ENCODE measurements around the gene UCP2.
"Not testable (repeated sequence)": the region's sequence is repeated elsewhere in the genome, so short reads cannot be mapped to it uniquely, and the experiment has no call there.

The UCP2 gene

DNA sequence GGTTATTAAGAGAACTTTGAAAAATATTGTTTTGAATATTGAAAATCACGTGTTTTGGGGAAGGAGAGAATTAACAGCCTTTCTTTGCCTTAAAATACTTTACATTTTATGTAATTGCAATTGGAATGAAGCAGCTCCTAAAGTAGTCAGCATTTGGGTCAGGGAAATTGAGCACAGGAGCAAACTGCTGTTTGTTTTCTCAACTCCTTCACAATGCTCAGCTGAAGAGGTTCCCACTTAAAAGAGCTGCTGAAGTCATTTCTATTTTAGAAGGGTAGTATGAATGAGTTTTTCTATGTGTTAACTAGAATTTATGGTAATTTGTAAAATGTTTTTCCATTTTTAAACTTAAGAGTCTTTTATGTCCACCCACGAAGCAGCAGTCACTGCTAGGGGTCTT is 8.1 kb upstream of the UCP2 start:
- no peaks in the 10 kb centered on the region for H3K36me3 ChIP-seq (ENCODE audit: control insufficient read depth, insufficient read depth, low read length)
- H3K27me3 ChIP-seq (ENCODE audit: control insufficient read depth, insufficient read depth, low read length): no peaks in the 10 kb centered on the region
- no peaks in the 10 kb centered on the region for H3K9me3 ChIP-seq (ENCODE audit: control insufficient read depth, insufficient read depth, low read length)
- no CpG with 5 or more reads among the region's 2 CpGs for WGBS (ENCODE audit: insufficient coverage, insufficient read length)
- no peak overlapping the region for H3K27ac ChIP-seq (ENCODE audit: low read length)
- H3K4me1 ChIP-seq (ENCODE audit: control insufficient read depth, insufficient read depth, low read length): peaks cover 2% of the 10 kb centered on the region; the same call in 1 of the 2 replicates
- H3K4me3 ChIP-seq (ENCODE audit: low read length): no peak overlapping the region
- no peak for DNase-seq (ENCODE audit: low read depth, low spot score)

DNA sequence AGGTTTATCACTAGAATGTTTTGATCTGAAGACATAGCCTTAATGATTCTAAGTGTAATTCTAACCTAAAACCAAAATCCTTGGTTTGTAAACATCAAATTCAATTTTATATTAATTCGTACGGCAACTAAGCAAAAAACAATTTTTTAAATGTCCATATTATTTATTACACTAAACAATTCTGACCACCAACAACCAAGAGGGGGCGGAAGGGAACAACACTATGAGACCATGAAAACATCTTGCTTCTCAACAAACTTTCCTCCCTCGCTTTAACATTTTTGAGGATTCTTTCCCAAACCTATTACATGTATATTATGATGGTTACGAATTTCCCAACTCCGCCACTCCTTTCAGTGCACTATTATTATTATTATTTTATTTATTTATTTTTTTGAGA is 6.5 kb upstream of the UCP2 start:
- Histone ChIP-seq H3K9me3 (ENCODE audit: control insufficient read depth, insufficient read depth, low read length) (no peaks in the 10 kb centered on the region), H3K4me3 (ENCODE audit: low read length) (no peak overlapping the region), H3K27ac (ENCODE audit: low read length) (no peak overlapping the region), H3K27me3 (ENCODE audit: control insufficient read depth, insufficient read depth, low read length) (no peaks in the 10 kb centered on the region), H3K36me3 (ENCODE audit: control insufficient read depth, insufficient read depth, low read length) (no peaks in the 10 kb centered on the region), H3K4me1 (ENCODE audit: control insufficient read depth, insufficient read depth, low read length) (peaks cover 2% of the 10 kb centered on the region; the same call in 1 of the 2 replicates)
- DNase-seq (ENCODE audit: low read depth, low spot score): no peak
- WGBS (ENCODE audit: insufficient coverage, insufficient read length): 100% methylated on average over 2 of the region's 6 CpGs

DNA sequence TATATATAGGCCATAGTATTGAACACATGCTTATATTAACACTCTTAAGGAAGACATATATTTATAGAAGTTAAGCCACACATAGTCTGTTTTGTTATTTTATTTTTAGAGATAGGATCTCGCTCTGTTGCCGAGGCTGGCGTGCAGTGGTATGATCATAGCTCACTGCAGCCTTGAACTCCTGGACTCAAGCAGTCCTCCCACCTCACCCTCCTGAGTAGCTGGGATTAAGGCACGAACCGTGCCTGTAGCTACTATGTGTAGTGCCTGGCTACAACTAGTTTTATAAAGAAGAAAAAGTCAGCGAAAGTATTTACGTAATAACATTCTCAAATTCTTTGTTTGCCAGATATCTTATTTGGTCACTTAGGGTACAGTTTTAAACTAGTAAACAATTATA is 5.6 kb upstream of the UCP2 start:
- H3K27me3 ChIP-seq (ENCODE audit: control insufficient read depth, insufficient read depth, low read length): no peaks in the 10 kb centered on the region

DNA sequence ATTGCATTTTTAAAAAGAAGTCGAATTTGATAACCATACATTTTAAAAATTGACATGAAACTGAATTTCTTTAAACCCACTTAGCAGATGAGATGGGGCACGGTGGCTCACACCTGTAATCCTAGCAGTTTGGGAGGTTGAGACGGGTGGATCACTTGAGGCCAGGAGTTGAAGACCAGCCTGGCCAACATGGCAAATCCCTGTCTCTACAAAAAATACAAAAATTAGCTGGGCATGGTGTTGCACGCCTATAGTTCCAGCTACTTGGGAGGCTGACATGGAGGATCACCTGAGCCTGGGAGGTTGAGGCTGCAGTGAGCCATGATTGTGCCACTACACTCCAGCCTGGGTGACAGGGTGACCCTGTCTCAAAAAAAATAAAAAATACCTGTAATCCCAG is 3.0 kb upstream of the UCP2 start:
- H3K27me3 ChIP-seq (ENCODE audit: control insufficient read depth, insufficient read depth, low read length); DNase-seq (ENCODE audit: low read depth, low spot score); H3K4me3 ChIP-seq (ENCODE audit: low read length); H3K9me3 ChIP-seq (ENCODE audit: control insufficient read depth, insufficient read depth, low read length); H3K27ac ChIP-seq (ENCODE audit: low read length); H3K36me3 ChIP-seq (ENCODE audit: control insufficient read depth, insufficient read depth, low read length); H3K4me1 ChIP-seq (ENCODE audit: control insufficient read depth, insufficient read depth, low read length): not testable (repeated sequence)
- WGBS (ENCODE audit: insufficient coverage, insufficient read length): no CpG with 5 or more reads among the region's 4 CpGs

More for the DNA sequence above, 5.6 kb upstream of the UCP2 start:
- peaks cover 2% of the 10 kb centered on the region; the same call in 1 of the 2 replicates for H3K4me1 ChIP-seq (ENCODE audit: control insufficient read depth, insufficient read depth, low read length)
- no peaks in the 10 kb centered on the region for H3K9me3 ChIP-seq (ENCODE audit: control insufficient read depth, insufficient read depth, low read length)
- H3K4me3 ChIP-seq (ENCODE audit: low read length): no peak overlapping the region
- DNase-seq (ENCODE audit: low read depth, low spot score): no peak
- H3K36me3 ChIP-seq (ENCODE audit: control insufficient read depth, insufficient read depth, low read length): no peaks in the 10 kb centered on the region
- no peak overlapping the region for H3K27ac ChIP-seq (ENCODE audit: low read length)
- no CpG with 5 or more reads among the region's 7 CpGs for WGBS (ENCODE audit: insufficient coverage, insufficient read length)

DNA sequence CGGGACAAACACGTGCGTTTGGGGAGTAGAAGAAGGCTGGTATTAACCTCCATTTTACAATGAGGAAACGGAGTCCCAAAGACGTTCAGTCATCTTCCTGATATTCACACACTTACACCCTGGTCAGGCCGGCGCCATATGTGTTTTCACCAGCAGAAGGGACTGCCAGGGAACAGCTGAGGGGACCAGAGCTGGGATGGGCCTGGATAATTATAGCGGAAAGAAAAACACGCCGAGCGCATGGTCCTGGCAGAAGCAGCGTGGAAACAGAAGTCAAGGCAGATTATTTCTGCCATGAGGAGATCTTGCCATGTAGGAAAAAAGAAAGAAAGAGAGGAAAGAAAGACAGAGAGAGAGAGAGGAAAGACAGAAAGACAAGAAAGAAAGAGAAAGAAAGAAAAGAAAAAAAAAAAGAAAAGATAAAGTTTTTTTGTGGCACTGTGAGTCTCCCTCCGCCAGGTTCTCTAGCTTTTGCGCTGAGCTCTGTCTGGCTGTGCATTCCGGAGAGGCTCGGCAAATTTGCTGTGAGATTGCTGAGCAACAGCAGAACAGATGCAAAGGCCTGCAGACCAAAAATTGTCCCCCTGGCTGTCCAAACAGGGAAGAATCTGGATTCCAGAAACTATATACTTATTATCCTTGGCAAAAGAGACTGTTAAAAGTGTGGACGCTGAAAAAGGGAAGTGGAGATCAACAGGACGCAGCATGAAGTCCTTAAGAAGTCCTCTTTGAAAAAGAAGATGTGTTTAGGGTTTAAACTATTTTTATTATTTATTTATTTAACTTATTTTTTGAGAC is 1.3 kb upstream of the UCP2 start:
- no CpG with 5 or more reads among the region's 18 CpGs for WGBS (ENCODE audit: insufficient coverage, insufficient read length)
- Histone ChIP-seq H3K27me3 (ENCODE audit: control insufficient read depth, insufficient read depth, low read length) (no peaks in the 10 kb centered on the region), H3K4me3 (ENCODE audit: low read length) (no peak overlapping the region), H3K27ac (ENCODE audit: low read length) (no peak overlapping the region), H3K9me3 (ENCODE audit: control insufficient read depth, insufficient read depth, low read length) (no peaks in the 10 kb centered on the region), H3K36me3 (ENCODE audit: control insufficient read depth, insufficient read depth, low read length) (peaks cover 6% of the 10 kb centered on the region; the same call in 1 of the 2 replicates), H3K4me1 (ENCODE audit: control insufficient read depth, insufficient read depth, low read length) (peaks cover 4% of the 10 kb centered on the region; the same call in 1 of the 2 replicates)
- no peak for DNase-seq (ENCODE audit: low read depth, low spot score)

- no peaks in the 10 kb centered on the region for H3K27me3 ChIP-seq (ENCODE audit: control insufficient read depth, insufficient read depth, low read length)
- H3K4me1 ChIP-seq (ENCODE audit: control insufficient read depth, insufficient read depth, low read length): peaks cover 4% of the 10 kb centered on the region; the same call in 1 of the 2 replicates
- peaks cover 11% of the 10 kb centered on the region for H3K36me3 ChIP-seq (ENCODE audit: control insufficient read depth, insufficient read depth, low read length)
- no peaks in the 10 kb centered on the region for H3K9me3 ChIP-seq (ENCODE audit: control insufficient read depth, insufficient read depth, low read length)
- no peak overlapping the region for H3K27ac ChIP-seq (ENCODE audit: low read length)
- no CpG with 5 or more reads among the region's 56 CpGs for WGBS (ENCODE audit: insufficient coverage, insufficient read length)
- peak overlapping the region; percentile 56; the same call in 1 of the 2 replicates for H3K4me3 ChIP-seq (ENCODE audit: low read length)
- DNase-seq (ENCODE audit: low read depth, low spot score): peak; percentile 82
These were observed 522 bp upstream of the UCP2 start for GRCh38 chr11:73982990-73983740.

DNA sequence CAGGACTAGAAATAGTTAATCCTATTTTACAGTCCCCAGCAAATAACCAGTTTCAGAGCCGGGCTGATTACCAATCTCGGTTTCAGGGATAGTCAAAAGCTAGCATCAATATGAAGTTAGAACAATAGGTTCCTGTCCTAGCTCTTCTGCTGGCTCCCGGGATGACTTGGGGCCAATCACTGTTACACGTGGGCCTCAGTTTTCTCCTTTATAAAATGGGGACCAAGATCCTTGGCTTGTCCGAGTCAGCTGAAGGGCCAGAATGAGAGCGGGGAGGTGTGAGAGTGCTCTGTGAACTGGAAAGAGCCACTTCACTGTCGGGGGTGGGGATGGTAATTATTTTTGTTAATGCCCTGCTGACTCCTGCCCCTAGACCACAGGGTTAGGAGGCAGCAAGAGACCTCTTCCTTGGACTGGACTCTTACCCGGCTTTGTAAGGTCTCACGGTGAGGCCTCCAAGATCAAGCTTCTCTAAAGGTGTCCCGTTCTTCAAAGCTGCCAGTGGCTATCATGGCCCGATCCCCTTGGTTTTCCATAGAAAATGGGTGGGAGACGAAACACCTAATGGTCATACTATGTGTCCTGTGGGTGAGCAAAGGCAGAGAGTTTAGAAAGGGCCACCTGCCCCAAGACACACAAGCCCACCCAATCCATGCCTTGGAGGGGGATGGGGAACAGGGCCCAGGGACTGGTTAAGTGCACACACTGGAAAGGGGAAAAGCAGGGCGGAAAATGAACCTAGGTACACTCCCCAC is 1.4 kb downstream of the UCP2 start:
- WGBS (ENCODE audit: insufficient coverage, insufficient read length): no CpG with 5 or more reads among the region's 13 CpGs

GRCh38 chr11:73980001-73980961 is 2.4 kb downstream of the UCP2 start:
- WGBS (ENCODE audit: insufficient coverage, insufficient read length): no CpG with 5 or more reads among the region's 6 CpGs
- Histone ChIP-seq H3K4me1 (ENCODE audit: control insufficient read depth, insufficient read depth, low read length) (peaks cover 4% of the 10 kb centered on the region; the same call in 1 of the 2 replicates), H3K27ac (ENCODE audit: low read length) (no peak overlapping the region), H3K9me3 (ENCODE audit: control insufficient read depth, insufficient read depth, low read length) (no peaks in the 10 kb centered on the region), H3K36me3 (ENCODE audit: control insufficient read depth, insufficient read depth, low read length) (peaks cover 37% of the 10 kb centered on the region), H3K4me3 (ENCODE audit: low read length) (no peak overlapping the region), H3K27me3 (ENCODE audit: control insufficient read depth, insufficient read depth, low read length) (no peaks in the 10 kb centered on the region)
- no peak for DNase-seq (ENCODE audit: low read depth, low spot score)

More for the DNA sequence above, 1.4 kb downstream of the UCP2 start:
- Histone ChIP-seq H3K4me3 (ENCODE audit: low read length) (peak overlapping the region; percentile 56; the same call in 1 of the 2 replicates), H3K27me3 (ENCODE audit: control insufficient read depth, insufficient read depth, low read length) (no peaks in the 10 kb centered on the region), H3K36me3 (ENCODE audit: control insufficient read depth, insufficient read depth, low read length) (peaks cover 29% of the 10 kb centered on the region), H3K27ac (ENCODE audit: low read length) (no peak overlapping the region), H3K4me1 (ENCODE audit: control insufficient read depth, insufficient read depth, low read length) (peaks cover 4% of the 10 kb centered on the region; the same call in 1 of the 2 replicates), H3K9me3 (ENCODE audit: control insufficient read depth, insufficient read depth, low read length) (no peaks in the 10 kb centered on the region)
- DNase-seq (ENCODE audit: low read depth, low spot score): no peak

GRCh38 chr11:73978576-73979086 is 4.0 kb downstream of the UCP2 start:
- Histone ChIP-seq H3K27ac (ENCODE audit: low read length) (no peak overlapping the region), H3K27me3 (ENCODE audit: control insufficient read depth, insufficient read depth, low read length) (no peaks in the 10 kb centered on the region), H3K36me3 (ENCODE audit: control insufficient read depth, insufficient read depth, low read length) (peaks cover 45% of the 10 kb centered on the region), H3K4me1 (ENCODE audit: control insufficient read depth, insufficient read depth, low read length) (peaks cover 4% of the 10 kb centered on the region; the same call in 1 of the 2 replicates), H3K9me3 (ENCODE audit: control insufficient read depth, insufficient read depth, low read length) (no peaks in the 10 kb centered on the region), H3K4me3 (ENCODE audit: low read length) (no peak overlapping the region)
- no peak for DNase-seq (ENCODE audit: low read depth, low spot score)
- WGBS (ENCODE audit: insufficient coverage, insufficient read length): no CpG with 5 or more reads among the region's 3 CpGs
